COR-L47 (cell line): ENCODE results near the gene MGAT1.
"Not testable (repeated sequence)": the region's sequence is repeated elsewhere in the genome, so short reads cannot be mapped to it uniquely, and the experiment has no call there.

Experiments
- DNase-seq: peaks from one replicate; lab custom pipeline; 2025; lab: John Stamatoyannopoulos, UW

The MGAT1 gene

GRCh38 chr5:180802325-180803180 is at the start of gene MGAT1:
Gene MGAT1, minus strand, starts transcription at chr5:180802806. Its CDS starts 9,835 bp downstream, at chr5:180792971.
- peak; percentile 23 for DNase-seq

DNA sequence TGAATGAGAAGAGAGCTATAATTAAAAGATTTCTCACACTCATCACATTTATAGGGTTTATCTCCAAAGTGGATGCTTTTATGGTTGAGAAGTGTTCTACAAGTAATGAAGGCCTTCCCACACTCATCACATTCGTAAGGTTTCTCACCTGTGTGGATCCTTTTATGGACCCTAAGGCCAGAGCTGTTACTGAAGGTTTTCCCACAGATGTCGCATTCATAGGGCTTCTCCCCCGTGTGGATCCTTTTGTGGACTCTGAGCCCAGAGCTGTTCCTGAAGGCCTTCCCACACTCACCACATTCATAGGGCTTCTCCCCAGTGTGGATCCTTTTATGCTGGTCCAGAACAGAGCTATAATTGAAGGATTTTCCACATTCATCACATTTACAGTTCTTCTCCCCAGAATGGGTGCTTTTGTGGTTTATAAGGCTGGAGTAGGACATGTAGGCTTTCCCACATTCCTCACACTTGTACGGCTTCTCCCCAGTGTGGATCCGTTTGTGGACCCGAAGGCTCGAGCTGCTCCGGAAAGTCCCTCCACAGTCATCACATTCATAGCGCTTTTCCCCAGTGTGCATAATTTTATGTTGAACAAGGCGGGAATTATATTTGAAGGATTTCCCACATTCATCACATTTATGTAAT is 48.0 kb upstream of the MGAT1 start:
- DNase-seq = no peak

DNA sequence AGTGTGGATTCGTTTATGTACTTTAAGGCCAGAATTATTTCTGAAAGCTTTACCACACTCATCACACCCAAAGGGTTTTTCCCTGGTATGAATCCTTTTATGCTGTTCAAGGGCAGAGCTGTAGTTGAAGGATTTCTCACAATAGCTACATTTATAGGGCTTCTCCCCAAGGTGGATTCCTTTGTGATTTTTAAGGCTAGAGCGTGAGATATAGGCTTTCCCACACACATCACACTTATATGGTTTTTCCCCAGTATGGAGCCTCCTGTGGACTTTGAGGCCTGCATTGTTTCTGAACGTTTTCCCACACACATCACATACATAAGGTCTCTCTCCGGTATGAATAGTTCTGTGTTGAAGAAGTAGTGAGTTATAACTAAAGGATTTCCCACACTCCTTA is 47.2 kb upstream of the MGAT1 start:
- no peak for DNase-seq

DNA sequence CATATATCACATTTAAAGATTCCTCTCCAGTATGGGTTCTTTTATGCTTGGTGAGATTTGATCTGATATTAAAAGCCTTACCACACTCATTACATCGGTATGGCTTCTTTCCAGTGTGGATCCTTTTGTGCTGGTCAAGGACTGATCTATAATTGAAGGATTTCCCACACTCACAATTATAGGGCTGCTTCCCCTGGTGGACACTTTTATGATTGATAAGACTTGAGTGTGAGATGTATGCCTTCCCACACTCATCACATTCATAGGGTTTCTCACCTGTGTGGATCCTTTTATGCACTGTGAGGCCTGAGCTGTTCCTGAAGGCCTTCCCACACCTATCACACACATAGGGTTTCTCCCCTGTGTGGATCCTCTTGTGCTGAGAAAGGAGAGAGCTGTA is 46.3 kb upstream of the MGAT1 start:
- no peak for DNase-seq

DNA sequence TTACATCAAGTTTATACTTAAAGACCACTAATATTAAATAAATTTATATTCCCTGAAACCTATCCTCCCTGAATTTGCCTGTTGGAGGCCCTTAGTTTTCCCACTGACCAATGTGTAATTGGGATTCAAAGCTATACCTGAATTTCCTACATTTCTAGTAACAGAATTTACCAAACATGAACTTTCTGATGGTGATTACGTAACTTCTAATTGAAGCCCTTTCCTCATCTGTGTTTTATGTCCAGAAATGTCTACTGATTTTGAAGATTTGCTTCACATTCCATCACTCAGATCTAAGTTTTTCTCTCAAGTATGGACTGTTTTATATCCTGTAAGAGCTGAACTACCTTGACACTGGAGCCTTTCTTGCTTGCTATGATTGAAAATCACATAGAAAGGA is 45.7 kb upstream of the MGAT1 start:
- no peak for DNase-seq

DNA sequence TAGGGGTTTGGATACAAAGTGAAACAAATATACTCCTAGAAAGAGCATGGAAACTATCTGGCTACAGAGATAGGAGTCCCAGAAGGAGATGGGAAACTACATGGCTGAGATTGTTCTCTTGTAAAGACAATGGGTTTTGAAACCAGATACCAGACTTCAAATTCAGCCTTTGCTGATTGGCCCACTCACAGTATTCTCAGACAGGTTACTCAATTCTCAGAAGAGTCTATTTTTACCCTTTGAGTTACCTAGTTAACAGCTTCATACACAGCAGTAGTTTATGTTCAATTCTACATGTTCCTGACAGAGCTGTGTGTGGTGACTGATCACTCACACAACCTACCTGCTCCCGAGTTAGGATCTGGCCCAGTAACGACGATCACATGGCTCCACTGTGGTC is 44.4 kb upstream of the MGAT1 start:
- no peak for DNase-seq

GRCh38 chr5:180844858-180845257 is 42.3 kb upstream of the MGAT1 start:
- no peak for DNase-seq

GRCh38 chr5:180844432-180844831 is 41.8 kb upstream of the MGAT1 start:
- DNase-seq = peak; percentile 2

- DNase-seq = no peak
These were observed 37.3 kb upstream of the MGAT1 start for GRCh38 chr5:180839935-180840334.

DNA sequence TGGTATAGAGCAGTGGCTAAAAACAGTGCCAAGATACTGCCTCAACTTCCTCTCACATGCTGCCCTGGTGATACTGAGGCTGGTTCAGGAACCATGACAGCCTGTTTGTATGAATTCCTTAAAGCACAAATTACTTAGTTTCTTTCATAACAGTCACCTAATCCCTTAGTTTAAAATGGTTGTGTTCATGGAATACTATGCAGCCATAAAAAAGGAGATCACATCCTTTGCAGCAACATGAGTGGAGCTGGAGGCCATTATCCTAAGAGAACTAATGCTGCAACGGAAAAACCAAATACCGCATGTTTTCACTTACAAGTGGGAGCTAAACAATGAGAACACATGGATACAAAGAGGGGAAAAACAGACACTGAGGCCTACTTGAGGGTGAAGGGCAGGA is 36.6 kb upstream of the MGAT1 start:
- DNase-seq = no peak

DNA sequence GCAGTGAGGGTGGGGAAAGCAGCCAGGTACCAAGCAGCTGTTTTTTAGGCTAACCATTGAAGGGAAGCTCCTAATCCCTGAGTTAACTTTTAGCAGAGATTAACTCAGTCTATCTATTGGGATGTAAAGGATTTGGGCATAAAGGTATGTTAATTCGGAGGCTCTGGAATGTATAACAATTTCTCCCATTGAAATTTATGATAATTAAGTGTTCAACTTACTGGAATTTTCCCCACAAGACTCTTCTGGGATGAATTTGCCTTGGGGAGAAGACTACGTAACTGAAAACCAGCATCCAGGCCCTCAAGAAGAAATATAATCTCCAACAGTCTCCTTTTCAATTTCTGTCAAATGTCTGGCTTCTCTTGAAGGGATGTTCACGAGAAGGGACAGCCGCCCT is 34.9 kb upstream of the MGAT1 start:
- no peak for DNase-seq

DNA sequence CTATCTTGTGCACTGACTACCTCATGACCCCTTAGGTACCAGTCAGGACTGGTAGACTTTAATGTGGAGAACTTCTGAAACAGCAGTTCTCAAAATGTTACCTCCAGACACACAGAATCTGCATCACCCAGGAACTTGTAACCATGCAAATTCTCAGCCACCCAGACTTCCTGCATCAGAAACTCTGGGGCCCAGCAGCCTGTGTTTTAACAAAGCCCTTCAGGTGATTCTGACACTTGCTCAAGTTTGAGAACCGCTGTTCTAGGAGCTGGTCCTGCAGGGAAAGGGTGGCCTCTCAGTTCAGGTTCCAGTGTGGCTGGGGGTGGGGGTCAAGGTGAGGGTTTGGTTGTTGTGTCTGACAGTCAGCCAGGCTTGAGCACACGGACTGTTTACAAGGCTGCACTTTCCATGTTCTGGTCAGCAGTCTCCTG is 30.0 kb upstream of the MGAT1 start:
- DNase-seq = no peak

DNA sequence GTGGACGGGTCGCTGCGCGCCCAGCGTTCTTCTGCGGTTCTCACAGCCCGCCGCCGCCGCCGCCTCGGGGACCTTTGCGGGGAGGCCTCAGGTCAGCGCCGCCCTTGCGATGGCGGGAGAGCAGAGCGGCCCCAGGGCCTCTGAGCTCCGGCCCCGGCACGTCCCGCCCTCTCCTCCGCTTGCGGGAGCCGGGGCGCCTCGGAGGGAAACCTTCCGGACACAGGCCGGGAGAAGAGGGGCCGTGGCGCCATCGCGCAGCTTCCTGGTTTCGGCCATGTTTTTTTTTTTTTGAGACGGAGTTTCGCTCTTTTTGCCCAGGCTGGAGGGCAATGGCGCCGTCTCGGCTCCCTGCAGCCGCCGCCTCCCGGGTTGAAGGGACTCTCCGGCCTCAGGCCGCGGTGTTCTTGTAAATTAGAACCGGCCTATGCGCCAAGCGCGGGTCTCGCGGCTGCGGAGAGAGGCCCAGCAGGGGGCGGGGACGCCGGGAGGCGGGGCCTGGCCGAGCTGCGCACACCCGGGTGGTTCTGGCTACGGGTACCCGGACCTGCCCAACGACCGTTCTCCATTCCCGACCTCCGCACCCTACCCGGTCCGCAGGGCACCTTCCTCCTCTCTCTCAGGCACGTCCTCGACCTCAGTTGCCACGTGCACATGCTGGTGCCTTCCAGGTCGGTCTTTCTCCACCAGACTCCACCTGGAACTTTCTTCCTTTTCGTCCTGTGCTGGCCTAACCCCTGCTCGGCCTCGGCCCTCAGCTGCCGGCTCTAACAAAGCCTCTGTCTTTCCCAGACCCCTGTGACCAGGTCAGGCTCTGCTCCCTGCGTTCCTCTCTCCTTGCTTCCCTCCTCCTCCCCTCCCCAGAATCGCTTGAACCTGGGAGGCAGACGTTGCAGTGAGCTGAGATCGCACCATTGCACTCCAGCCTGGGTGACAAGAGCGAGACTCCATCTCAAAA is 28.8 kb upstream of the MGAT1 start:
- DNase-seq = peak; percentile 60

DNA sequence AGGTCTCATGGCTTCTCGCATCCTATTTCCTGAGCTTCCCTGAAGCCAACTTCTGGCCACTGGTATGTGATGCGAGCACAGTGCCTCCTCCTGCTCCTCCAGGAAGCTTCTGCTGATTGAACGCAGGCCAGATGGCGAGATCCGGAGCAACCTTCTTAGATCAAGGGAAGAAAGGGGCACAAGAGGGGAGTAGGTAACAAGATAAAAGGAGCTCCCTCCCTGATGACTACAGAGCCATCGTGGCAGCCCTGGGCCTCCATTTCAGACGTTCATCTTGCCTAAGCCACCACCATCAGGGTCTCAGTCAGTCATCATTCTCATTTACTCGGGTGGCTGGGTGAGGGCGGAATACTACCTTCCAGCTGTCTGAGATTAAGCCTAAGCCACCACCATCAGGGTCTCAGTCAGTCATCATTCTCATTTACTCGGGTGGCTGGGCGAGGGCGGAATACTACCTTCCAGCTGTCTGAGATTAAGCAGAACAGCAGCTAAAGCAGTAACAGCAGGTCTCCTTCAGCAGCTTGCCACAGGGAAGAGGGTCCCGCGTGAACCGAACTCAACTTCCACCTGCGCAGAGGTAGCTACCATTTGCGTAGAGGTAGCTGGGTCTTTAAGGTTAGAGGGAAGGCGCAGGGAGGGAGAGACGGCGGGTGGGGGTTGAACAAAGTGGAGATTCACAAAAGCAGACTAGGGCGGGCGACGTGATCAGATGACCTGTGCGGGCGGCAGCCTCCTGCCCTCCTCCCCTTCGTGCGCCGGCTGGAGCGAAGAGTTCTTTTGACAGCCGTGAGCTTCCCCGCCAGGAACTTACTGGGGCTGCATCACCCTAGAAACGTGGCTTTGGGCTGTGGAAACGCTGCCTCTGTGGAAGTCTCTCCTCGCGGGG is 27.9 kb upstream of the MGAT1 start:
- peak; percentile 51 for DNase-seq

GRCh38 chr5:180829726-180830125 is 27.1 kb upstream of the MGAT1 start:
- DNase-seq = no peak

DNA sequence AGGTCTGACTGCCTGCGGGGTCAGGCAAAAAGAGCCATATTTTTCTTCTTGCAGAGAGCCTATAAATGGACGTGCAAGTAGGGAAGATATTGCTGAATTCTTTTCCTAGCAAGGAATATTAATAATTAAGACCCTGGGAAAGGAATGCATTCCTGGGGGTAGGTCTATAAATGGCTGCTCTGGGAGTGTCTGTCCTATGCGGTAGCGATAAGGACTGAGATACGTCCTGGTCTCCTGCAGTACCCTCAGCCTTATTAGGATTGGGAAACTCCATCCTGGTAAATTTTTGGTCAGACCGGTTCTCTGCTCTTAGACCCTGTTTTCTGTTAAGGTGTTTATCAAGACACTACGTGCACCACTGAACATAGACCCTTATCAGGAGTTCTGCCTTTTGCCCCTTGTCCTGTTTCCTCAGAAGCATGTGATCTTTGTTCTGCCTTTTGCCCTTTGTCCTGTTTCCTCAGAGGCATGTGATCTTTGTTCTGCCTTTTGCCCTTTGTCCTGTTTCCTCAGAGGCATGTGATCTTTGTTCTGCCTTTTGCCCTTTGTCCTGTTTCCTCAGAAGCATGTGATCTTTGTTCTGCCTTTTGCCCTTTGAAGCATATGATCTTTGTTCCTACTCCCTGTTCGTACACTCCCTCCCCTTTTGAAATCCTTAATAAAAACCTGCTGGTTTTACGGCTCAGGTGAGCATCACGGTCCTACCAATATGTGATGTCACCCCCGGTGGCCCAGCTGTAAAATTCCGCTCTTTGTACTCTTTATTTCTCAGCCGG is 26.3 kb upstream of the MGAT1 start:
- not testable (repeated sequence) for DNase-seq

- DNase-seq = not testable (repeated sequence)
These were observed 24.8 kb upstream of the MGAT1 start for GRCh38 chr5:180827374-180827773.

DNA sequence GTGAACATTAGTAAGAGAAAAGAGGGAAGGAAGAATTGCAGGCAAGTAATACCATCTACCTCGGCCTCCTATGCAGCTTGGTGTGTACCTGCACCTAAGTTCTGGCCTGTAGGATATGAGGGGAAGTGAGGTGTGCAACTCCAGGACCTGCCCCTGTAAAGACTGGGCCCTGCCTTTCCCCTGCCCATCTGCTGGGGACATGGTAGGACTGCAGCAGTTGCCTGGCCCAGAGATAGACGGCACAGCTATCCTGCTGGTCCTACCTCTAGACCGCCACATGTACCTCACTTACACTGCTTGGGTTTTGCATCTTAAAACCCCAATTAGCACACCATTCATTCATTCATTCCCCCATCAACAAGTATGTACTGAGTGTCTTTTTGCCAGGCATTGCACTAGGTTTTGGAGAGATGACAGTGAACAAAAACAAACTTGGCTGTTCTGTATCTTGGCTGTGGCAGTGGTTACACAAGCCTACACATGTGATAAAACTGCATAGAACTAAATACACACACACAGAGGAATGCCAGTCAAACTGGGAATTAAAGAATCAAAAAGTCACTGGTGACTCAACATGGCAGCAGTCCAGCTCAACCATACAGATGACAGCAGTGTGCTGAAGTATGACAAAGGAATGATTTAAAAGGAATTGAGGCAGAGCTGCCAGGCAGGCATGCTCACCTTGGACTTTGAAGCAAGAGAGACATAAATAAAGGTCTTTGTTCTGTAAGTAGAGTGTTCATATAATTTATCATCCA is 23.3 kb upstream of the MGAT1 start:
- peak; percentile 33 for DNase-seq

DNA sequence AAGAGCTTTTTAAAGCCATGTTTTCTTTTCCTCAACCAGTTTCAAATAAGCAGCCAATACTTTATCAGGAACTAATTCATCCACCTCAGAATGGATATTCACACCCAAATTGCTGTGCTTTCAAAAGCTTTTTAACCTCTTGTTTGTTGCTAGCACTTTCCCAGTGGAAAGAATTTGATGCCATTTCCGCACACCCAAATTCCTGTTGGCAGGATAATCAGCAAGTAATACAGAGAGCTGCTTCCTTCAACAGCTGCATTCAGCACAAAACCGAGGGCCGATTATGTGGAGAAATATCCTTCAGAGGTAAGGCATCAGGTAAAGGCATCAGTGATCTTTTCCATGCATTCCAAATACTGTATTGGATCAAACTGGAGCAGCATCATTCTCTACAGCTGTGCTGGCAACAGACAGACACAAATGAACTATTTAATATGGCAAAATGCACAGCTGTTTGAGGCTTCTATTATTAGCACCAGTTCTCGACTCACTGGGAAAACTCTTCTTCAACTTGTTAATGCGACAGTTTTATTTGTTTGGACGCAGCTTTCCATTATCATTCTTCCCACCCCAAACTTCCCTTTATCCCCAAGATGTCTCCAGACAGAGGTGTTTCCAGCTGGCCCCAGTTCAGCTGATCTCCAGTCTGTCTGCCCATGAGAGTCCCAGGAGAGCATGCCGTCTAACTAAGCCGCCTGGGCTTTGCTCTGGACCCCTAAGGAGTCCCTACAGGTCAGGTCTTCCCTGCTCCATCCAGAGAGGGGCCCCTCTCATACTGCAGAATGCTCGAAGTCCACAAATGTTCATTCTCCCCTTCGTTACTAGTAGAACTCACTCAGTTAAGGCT is 22.2 kb upstream of the MGAT1 start:
- DNase-seq = no peak
